Endodermal cell (in vitro differentiated cells): ENCODE measurements around the gene BPGM. TPM values are rescaled to one million over a fixed set of nuclear protein-coding genes. Genes with fewer than 3 reads are reported as not detected.

ENCODE experiments used
- DNase-seq: peaks from one replicate; pipeline ENCODE4 v3.0.0-alpha.2; 2017
- H3K27ac ChIP-seq: 2 replicates; pipeline ENCODE4 v1.5.1; 2013; ENCODE audit warnings: mild to moderate bottlenecking, low read depth, low read length, moderate library complexity
- H3K27me3 ChIP-seq: 2 replicates; pipeline ENCODE4 v1.6.1; 2013; ENCODE audit warnings: mild to moderate bottlenecking, low read length, moderate library complexity; ENCODE audit not compliant: insufficient read depth, control insufficient read depth, poor library complexity, severe bottlenecking
- H3K36me3 ChIP-seq: 2 replicates; pipeline ENCODE4 v1.7.0; 2013; ENCODE audit warnings: mild to moderate bottlenecking, low read length, moderate library complexity; ENCODE audit not compliant: control insufficient read depth, insufficient read depth
- H3K4me1 ChIP-seq: one replicate; pipeline ENCODE4 v1.7.0; 2013; ENCODE audit warnings: low read length; ENCODE audit not compliant: control insufficient read depth, insufficient read depth
- H3K4me3 ChIP-seq: 2 replicates; pipeline ENCODE4 v1.5.1; 2013; ENCODE audit warnings: mild to moderate bottlenecking, low read length, moderate library complexity
- H3K9ac ChIP-seq: 2 replicates; pipeline ENCODE4 v1.6.1; 2013; ENCODE audit warnings: mild to moderate bottlenecking, low read length, moderate library complexity; ENCODE audit not compliant: poor library complexity, severe bottlenecking; ENCODE audit errors: extremely low read depth
- H3K9me3 ChIP-seq: 2 replicates; pipeline ENCODE4 v1.6.1; 2013; ENCODE audit warnings: mild to moderate bottlenecking, low read length, moderate library complexity; ENCODE audit not compliant: control insufficient read depth
- H3K27ac Mint-ChIP-seq: 2 replicates; pipeline ENCODE4 v1.8.0; 2020; ENCODE audit warnings: mixed read lengths
- H3K27me3 Mint-ChIP-seq: 2 replicates; pipeline ENCODE4 v1.8.0; 2021; ENCODE audit warnings: mild to moderate bottlenecking, mixed read lengths; ENCODE audit not compliant: insufficient read depth
- H3K36me3 Mint-ChIP-seq: 2 replicates; pipeline ENCODE4 v1.8.0; 2020; ENCODE audit warnings: low read depth, mixed read lengths
- H3K4me1 Mint-ChIP-seq: 2 replicates; pipeline ENCODE4 v1.8.0; 2020; ENCODE audit warnings: mixed read lengths
- H3K4me3 Mint-ChIP-seq: 2 replicates; pipeline ENCODE4 v1.8.0; 2020; ENCODE audit warnings: mild to moderate bottlenecking, moderate library complexity, mixed read lengths
- H3K9me3 Mint-ChIP-seq: 2 replicates; pipeline ENCODE4 v1.8.0; 2020; ENCODE audit warnings: mild to moderate bottlenecking, mixed read lengths
- CTCF ChIP-seq: fragments of 200-600 bp; sonication (generic); conservative IDR thresholded peaks from 2 replicates; pipeline ENCODE4 v1.5.0; 2021; ENCODE audit warnings: antibody characterized with exemption, mild to moderate bottlenecking
- WGBS, 2 experiments: methylation state at CpG; one replicate each; pipeline versions ENCODE4 v1.1.5 to v1.1.7; 2013; ENCODE audit warnings: missing lambda C conversion rate in 2 of 2, mixed read lengths in 1 of 2; ENCODE audit not compliant: insufficient coverage in 1 of 2, insufficient read length in 1 of 2; 5-methylcytosine and 5-hydroxymethylcytosine counted together
- total RNA-seq, 2 donors: library from RNA; stranded (reverse); fragmentation: NEBNext Ultra II Directional in 1 of 2; extraction: Animal tissue kit (Norgen Biotek cat#: 25700) in 1 of 2; gene quantifications; 2 replicates in 1 of 2; 3 replicates in 1 of 2; pipeline ENCODE4 v1.2.1, GENCODE V29; 2021

Gene BPGM
- total RNA-seq, 2 donors from 2014 or later, result 11.1 to 16.1 TPM

GRCh38 chr7:134627775-134628153 is 18.9 kb upstream of the BPGM start:
- H3K9me3 ChIP-seq, result no peaks in the 10 kb centered on the region
- no peak overlapping the region for H3K4me3 ChIP-seq
- DNase-seq, result no peak
- H3K9ac ChIP-seq, result no peak overlapping the region
- no peak overlapping the region for H3K27ac ChIP-seq
- WGBS, 2 experiments, result no CpG with 5 or more reads among the region's 1 CpG
- Mint-ChIP-seq H3K9me3 (no peaks in the 10 kb centered on the region), H3K27ac (no peak overlapping the region), H3K4me3 (no peak overlapping the region), H3K36me3 (no peaks in the 10 kb centered on the region), H3K4me1 (no peaks in the 10 kb centered on the region), H3K27me3 (peaks cover 18% of the 10 kb centered on the region)
- no peaks in the 10 kb centered on the region for H3K36me3 ChIP-seq
- TF ChIP-seq CTCF, result no peak
- no peaks in the 10 kb centered on the region for H3K4me1 ChIP-seq
- peaks cover 68% of the 10 kb centered on the region for H3K27me3 ChIP-seq

- no peak overlapping the region for H3K27ac Mint-ChIP-seq
- no peaks in the 10 kb centered on the region for H3K4me1 ChIP-seq
- H3K9me3 ChIP-seq, result no peaks in the 10 kb centered on the region
- no peaks in the 10 kb centered on the region for H3K36me3 ChIP-seq
- no peak for TF ChIP-seq CTCF
- H3K9me3 Mint-ChIP-seq, result no peaks in the 10 kb centered on the region
- no peak overlapping the region for H3K27ac ChIP-seq
- H3K27me3 ChIP-seq, result peaks cover 71% of the 10 kb centered on the region
- no peak overlapping the region for H3K4me3 ChIP-seq
- H3K9ac ChIP-seq, result no peak overlapping the region
- H3K36me3 Mint-ChIP-seq, result no peaks in the 10 kb centered on the region
- peaks cover 18% of the 10 kb centered on the region for H3K27me3 Mint-ChIP-seq
- DNase-seq, result no peak
- H3K4me3 Mint-ChIP-seq, result no peak overlapping the region
- no peaks in the 10 kb centered on the region for H3K4me1 Mint-ChIP-seq
Observed at GRCh38 chr7:134629445-134629844, 17.2 kb upstream of the BPGM start.

- Mint-ChIP-seq H3K27me3 (peaks cover 16% of the 10 kb centered on the region), H3K4me3 (no peak overlapping the region), H3K27ac (no peak overlapping the region), H3K4me1 (no peaks in the 10 kb centered on the region), H3K36me3 (no peaks in the 10 kb centered on the region), H3K9me3 (no peaks in the 10 kb centered on the region)
- WGBS, 2 experiments, result 95% methylated on average over 1 of the region's 1 CpG; no CpG with 5 or more reads in 1 of the 2 experiments
- TF ChIP-seq CTCF, result no peak
- Histone ChIP-seq H3K4me1 (no peaks in the 10 kb centered on the region), H3K36me3 (no peaks in the 10 kb centered on the region), H3K27ac (no peak overlapping the region), H3K9me3 (no peaks in the 10 kb centered on the region), H3K27me3 (peaks cover 64% of the 10 kb centered on the region), H3K4me3 (no peak overlapping the region), H3K9ac (no peak overlapping the region)
- DNase-seq, result no peak
Observed at GRCh38 chr7:134630237-134630636, 16.4 kb upstream of the BPGM start.
